Hepatocyte (in vitro differentiated cells): Measurements from ENCODE around the gene FUT6. TPM values are rescaled to one million over a fixed set of nuclear protein-coding genes. Genes with fewer than 3 reads are reported as not detected.

ENCODE experiments used
- DNase-seq: peaks from one replicate; pipeline ENCODE4 v3.0.0-alpha.2; 2016; ENCODE audit warnings: low spot score
- H2AFZ ChIP-seq: fragments of 200-600 bp; sonication (generic); 2 replicates; pipeline ENCODE4 v1.6.0; 2016; ENCODE audit warnings: antibody characterized with exemption, mild to moderate bottlenecking
- H3K27ac ChIP-seq: fragments of 200-600 bp; sonication (generic); 2 replicates; pipeline ENCODE4 v1.5.1; 2016; ENCODE audit warnings: mild to moderate bottlenecking
- H3K27me3 ChIP-seq: fragments of 200-600 bp; sonication (generic); 2 replicates; pipeline ENCODE4 v1.6.1; 2016
- H3K36me3 ChIP-seq: fragments of 200-600 bp; sonication (generic); replicated peaks from 2 replicates; pipeline ENCODE4 v1.5.1; 2016; ENCODE audit warnings: low read depth; ENCODE audit not compliant: insufficient read depth
- H3K4me1 ChIP-seq: fragments of 200-600 bp; sonication (generic); 2 replicates; pipeline ENCODE4 v1.5.1; 2016; ENCODE audit warnings: mild to moderate bottlenecking, moderate library complexity; ENCODE audit not compliant: insufficient read depth
- H3K4me2 ChIP-seq: fragments of 200-600 bp; sonication (generic); 2 replicates; pipeline ENCODE4 v1.6.0; 2016
- H3K4me3 ChIP-seq: fragments of 200-600 bp; sonication (generic); 2 replicates; pipeline ENCODE4 v1.5.1; 2016; ENCODE audit warnings: mild to moderate bottlenecking
- H3K79me2 ChIP-seq: fragments of 200-600 bp; sonication (generic); 2 replicates; pipeline ENCODE4 v1.6.0; 2017; ENCODE audit warnings: mild to moderate bottlenecking
- H3K9me2 ChIP-seq: fragments of 200-600 bp; sonication (generic); replicated peaks from 2 replicates; pipeline ENCODE4 v1.6.0; 2017; ENCODE audit warnings: mild to moderate bottlenecking; ENCODE audit not compliant: insufficient read depth
- H3K9me3 ChIP-seq: fragments of 200-600 bp; sonication (generic); 2 replicates; pipeline ENCODE4 v1.5.1; 2016; ENCODE audit warnings: low read depth, mild to moderate bottlenecking
- H4K20me1 ChIP-seq: fragments of 200-600 bp; sonication (generic); 2 replicates; pipeline ENCODE4 v1.6.0; 2016; ENCODE audit warnings: mild to moderate bottlenecking; ENCODE audit not compliant: insufficient read depth, poor library complexity, severe bottlenecking
- CTCF ChIP-seq: fragments of 200-600 bp; sonication (generic); IDR thresholded peaks from 2 replicates; pipeline ENCODE4 v1.5.1; 2016; ENCODE audit warnings: antibody characterized with exemption, mild to moderate bottlenecking; ENCODE audit not compliant: poor library complexity
- EZH2 ChIP-seq: fragments of 200-600 bp; sonication (generic); IDR thresholded peaks from 2 replicates; pipeline ENCODE4 v1.6.1; 2016; ENCODE audit warnings: antibody characterized with exemption, mild to moderate bottlenecking, borderline replicate concordance
- EZH2phosphoT487 ChIP-seq: fragments of 200-600 bp; sonication (generic); IDR thresholded peaks from one replicate; pipeline ENCODE4 v1.6.1; 2018; ENCODE audit warnings: antibody characterized with exemption, mild to moderate bottlenecking, low read depth, moderate library complexity; ENCODE audit not compliant: unreplicated experiment, severe bottlenecking
- WGBS: methylation state at CpG from one replicate; pipeline ENCODE4 v1.1.6; 2016; ENCODE audit warnings: low lambda C conversion rate; ENCODE audit errors: missing lambda C conversion rate; 5-methylcytosine and 5-hydroxymethylcytosine counted together
- polyA plus RNA-seq: library from polyadenylated mRNA; unstranded; fragments of >200 nt; fragmentation: Nextera tagmentation; extraction: Ambion mirVana; gene quantifications from 2 replicates; pipeline ENCODE4 v1.2.1, GENCODE V29; 2016
- total RNA-seq: library from RNA; depleted of rRNA; stranded (reverse); fragments of >200 nt; gene quantifications from 2 replicates; pipeline ENCODE4 v1.2.3, GENCODE V29; 2014

Gene FUT6
- total and polyA plus RNA-seq, 2 experiments from 2014 or later: 0.07 TPM; not detected in 1

GRCh38 chr19:5832061-5832460 lies 7.4 kb downstream of the FUT6 start:
- Histone ChIP-seq H3K4me2 (no peak overlapping the region), H3K79me2 (no peaks in the 10 kb centered on the region), H3K27me3 (no peaks in the 10 kb centered on the region), H3K27ac (no peak overlapping the region), H3K9me3 (no peaks in the 10 kb centered on the region), H3K36me3 (no peaks in the 10 kb centered on the region), H3K4me3 (no peak overlapping the region), H3K4me1 (peaks cover 18% of the 10 kb centered on the region), H3K9me2 (no peaks in the 10 kb centered on the region), H4K20me1 (no peaks in the 10 kb centered on the region), H2AFZ (no peak overlapping the region)
- no peak for DNase-seq
- WGBS: 93% methylated on average over 22 of the region's 22 CpGs
- no peak for TF ChIP-seq CTCF
- TF ChIP-seq EZH2phosphoT487: no peak
- no peak for TF ChIP-seq EZH2

GRCh38 chr19:5831159-5831558 lies 8.3 kb downstream of the FUT6 start:
- Histone ChIP-seq H3K4me2 (no peak overlapping the region), H3K27ac (no peak overlapping the region), H3K9me3 (no peaks in the 10 kb centered on the region), H3K9me2 (no peaks in the 10 kb centered on the region), H2AFZ (no peak overlapping the region), H3K4me3 (no peak overlapping the region), H3K79me2 (no peaks in the 10 kb centered on the region), H3K27me3 (no peaks in the 10 kb centered on the region), H3K4me1 (peaks cover 18% of the 10 kb centered on the region), H4K20me1 (no peaks in the 10 kb centered on the region), H3K36me3 (no peaks in the 10 kb centered on the region)
- no peak for DNase-seq
- TF ChIP-seq CTCF (no peak), EZH2phosphoT487 (no peak), EZH2 (no peak)
- whole genome bisulfite sequencing: 87% methylated on average over 9 of the region's 9 CpGs

- no peak overlapping the region for H2AFZ ChIP-seq
- no peak overlapping the region for H3K4me3 ChIP-seq
- H3K36me3 ChIP-seq: no peaks in the 10 kb centered on the region
- WGBS: 68% methylated on average over 31 of the region's 34 CpGs
- no peaks in the 10 kb centered on the region for H3K27me3 ChIP-seq
- H4K20me1 ChIP-seq: no peaks in the 10 kb centered on the region
- TF ChIP-seq EZH2phosphoT487 (no peak), CTCF (no peak), EZH2 (no peak)
- peaks cover 18% of the 10 kb centered on the region for H3K4me1 ChIP-seq
- no peak for DNase-seq
- H3K27ac ChIP-seq: peak overlapping the region; percentile 96
- H3K4me2 ChIP-seq: peak overlapping the region; percentile 96
- no peaks in the 10 kb centered on the region for H3K9me3 ChIP-seq
- no peaks in the 10 kb centered on the region for H3K79me2 ChIP-seq
- no peaks in the 10 kb centered on the region for H3K9me2 ChIP-seq
Observed at GRCh38 chr19:5829567-5830310, 9.8 kb downstream of the FUT6 start.
